HG02973 (cell line): ENCODE data around the gene HEYL.

Experiments used
- ATAC-seq: cut with Tn5 transposase; IDR thresholded peaks from one replicate; pipeline ENCODE4 v1.9.1; 2021; ENCODE audit warnings: moderate library complexity; ENCODE audit not compliant: unreplicated experiment

Gene HEYL

GRCh38 chr1:39642796-39643195 lies 3.4 kb upstream of the HEYL start:
- ATAC-seq: no peak

GRCh38 chr1:39640861-39641260 lies 1.4 kb upstream of the HEYL start:
- no peak for ATAC-seq

DNA sequence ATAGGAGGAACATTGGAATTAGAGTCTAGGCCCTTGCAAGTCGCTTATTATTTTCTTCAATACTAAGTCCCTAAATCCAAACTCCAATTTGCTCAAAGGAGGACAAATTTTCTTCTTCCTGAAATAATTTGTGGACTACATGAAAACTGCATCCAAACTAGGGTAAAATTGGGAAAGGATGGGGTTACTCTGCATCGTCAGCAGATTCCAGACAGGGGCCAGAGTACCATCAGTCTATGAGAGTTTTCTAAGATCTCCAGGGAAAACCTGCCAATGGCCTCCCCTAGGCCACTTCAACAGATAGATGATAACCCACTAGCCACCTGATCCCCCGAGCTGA lies 508 bp downstream of the HEYL start:
- ATAC-seq: no peak

DNA sequence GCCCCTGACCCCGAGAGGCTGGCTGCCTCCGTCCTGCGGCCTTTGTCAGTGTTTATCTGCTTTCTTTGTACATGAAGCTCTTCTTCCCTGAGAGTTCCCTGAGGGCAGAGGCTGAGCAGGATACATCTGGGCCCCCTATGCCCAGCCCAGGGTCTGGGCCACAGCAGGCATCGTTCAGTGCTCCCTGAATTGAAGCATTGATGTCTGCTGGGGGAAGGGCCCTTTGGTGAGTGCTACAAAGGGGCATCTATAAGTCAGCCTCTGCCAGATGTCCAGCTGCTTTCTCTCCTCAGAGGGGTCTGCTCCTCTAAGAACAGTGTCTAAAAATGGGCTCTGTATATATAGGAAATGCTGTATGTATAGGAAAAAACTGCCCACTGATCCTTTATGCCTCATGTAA lies 2.1 kb downstream of the HEYL start:
- ATAC-seq: no peak

- ATAC-seq: no peak
Measured at GRCh38 chr1:39635871-39636210, 3.6 kb downstream of the HEYL start.

GRCh38 chr1:39635205-39635870 lies 4.1 kb downstream of the HEYL start:
- ATAC-seq: no peak

DNA sequence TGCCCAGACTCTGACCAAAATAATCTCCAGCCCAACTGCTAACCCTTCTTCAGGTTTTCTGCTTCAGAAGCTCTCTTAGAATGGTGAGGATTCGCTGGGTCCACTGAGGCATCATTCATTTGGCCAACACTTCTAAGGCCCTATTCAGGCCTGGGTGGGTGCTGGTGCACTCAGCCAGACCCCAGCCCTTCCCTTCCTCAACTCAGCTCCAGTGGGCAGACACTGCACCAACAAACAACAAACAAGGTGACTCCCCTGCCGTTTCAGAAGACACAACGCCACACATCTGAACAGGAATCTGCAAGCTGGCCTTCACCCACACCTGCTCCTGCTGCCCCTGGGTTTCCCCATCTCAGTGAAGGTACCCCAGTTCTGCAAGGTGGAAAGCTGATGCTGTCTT lies 6.0 kb downstream of the HEYL start:
- no peak for ATAC-seq

- no peak for ATAC-seq
Measured at GRCh38 chr1:39632682-39633417, 6.6 kb downstream of the HEYL start.

DNA sequence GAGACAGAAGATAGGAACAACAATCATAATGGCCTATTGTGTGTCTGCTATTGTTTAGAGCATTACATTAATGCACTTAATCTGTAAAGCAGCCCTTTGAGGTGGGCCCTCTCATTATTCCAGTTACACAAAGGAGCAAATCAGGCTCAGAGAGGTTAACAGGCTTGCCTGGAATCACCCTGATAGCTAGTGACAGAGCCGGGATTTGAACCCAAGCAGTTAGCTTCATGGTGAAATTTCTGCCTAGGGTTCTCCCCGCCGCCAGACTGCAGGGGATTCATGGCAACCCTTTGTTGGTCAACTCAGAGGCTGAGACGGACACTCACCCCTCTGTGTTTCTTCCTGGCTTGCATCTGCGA lies 7.1 kb downstream of the HEYL start:
- no peak for ATAC-seq

- no peak for ATAC-seq
Measured at GRCh38 chr1:39631361-39632322, 7.8 kb downstream of the HEYL start.

GRCh38 chr1:39628807-39629350 lies 10.6 kb downstream of the HEYL start:
- no peak for ATAC-seq

DNA sequence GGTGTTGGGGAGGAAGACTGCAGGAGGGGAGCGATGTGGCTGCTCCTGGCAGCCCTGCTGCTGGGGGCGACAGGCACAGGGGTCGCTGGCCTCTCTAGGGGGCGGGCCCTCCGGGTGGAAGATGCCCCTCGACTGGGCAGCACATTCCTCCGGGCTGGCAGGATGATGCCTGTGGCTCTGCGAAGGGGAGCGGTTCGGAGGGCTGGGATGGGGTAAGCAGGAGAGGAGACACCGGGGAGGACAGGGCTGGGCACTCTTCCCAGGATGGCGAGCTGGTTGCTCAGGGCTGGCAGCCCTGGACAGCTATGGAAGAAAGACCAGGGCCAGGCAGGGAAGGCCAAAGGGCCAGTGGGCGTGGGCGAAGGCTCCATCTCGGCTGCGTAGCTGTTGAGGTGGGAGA lies 12.8 kb downstream of the HEYL start:
- no peak for ATAC-seq

DNA sequence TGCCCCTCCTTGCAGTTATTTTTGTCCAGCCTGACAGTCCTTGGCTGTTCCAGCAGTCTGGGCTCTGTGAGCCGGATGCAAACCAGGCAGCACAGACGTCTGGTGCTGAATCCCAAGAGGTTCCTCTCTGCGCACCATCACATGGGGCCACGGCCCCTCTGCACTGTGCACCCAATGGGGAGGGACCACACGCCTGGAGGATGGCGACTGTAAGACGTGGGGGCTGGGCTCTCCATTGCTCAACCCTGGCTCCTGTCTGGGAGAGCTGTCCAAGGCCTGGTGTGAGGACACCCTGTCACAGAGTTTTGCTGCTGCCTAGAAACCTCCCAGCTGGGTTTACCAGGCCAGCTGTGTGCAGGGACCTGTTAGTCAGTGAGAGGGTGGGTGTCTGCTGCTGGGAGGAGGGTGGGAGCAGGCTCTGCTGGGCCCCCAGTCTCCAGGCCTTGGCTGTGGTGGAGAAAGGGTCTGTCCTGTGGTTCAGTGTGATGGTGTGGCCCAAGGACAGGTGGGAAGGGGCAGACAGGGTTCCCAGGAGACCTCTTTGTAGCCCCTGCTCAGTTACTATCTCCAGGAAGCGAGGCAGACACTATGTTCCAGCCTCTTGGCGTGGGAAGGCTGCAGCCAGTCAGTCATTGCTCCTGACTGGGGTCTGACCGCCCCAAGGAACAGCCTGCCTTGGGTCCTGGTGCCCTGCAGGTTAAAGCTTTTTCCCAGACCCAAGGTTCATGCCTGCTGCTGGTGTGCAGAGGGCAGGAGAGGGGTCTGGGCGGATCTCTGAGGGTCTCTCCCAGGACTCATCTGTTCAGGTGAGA lies 13.8 kb downstream of the HEYL start:
- ATAC-seq: no peak

GRCh38 chr1:39625009-39625408 lies 14.4 kb downstream of the HEYL start:
- ATAC-seq: no peak

- ATAC-seq: no peak
Measured at GRCh38 chr1:39623053-39623452, 16.4 kb downstream of the HEYL start.

- ATAC-seq: no peak
Measured at GRCh38 chr1:39622427-39622826, 17.0 kb downstream of the HEYL start.

GRCh38 chr1:39620659-39621165 lies 18.7 kb downstream of the HEYL start:
- ATAC-seq: no peak

- no peak for ATAC-seq
Measured at GRCh38 chr1:39617488-39618049, 21.9 kb downstream of the HEYL start.

DNA sequence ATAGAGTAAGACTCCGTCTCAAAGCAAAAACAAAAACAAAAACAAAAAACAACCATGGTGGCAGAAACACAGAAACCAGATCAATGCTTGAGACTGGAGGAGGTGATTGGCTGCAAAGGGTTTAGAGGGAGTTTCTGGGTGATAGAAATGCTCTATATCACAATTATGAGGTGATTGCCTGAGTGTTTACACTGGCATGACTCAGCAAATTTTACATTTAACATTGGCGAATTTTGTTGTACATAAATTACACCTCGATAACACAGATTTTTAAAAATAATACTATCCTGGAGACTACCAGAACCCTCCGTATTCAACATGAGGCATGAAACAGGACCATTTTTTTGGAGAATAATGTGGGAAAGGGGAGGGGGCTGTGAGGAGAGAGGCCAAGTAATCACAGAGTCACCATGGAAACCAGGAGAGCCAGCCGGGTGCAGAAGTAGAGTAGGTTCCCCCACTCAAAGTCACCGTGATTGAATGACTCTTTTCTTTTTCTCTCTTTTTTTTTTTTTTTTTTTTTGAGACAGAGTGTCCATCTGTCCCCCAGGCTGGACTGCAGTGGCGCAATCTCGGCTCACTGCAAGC lies 24.3 kb downstream of the HEYL start:
- no peak for ATAC-seq

- no peak for ATAC-seq
Measured at GRCh38 chr1:39614488-39614887, 25.0 kb downstream of the HEYL start.
